Activated CD8-positive, alpha-beta memory T cell treated with anti-CD3 and anti-CD28 coated beads for 24 hours (primary cell): ENCODE measurements around the gene GRAMD2B.
"Not testable (repeated sequence)": the region's sequence is repeated elsewhere in the genome, so short reads cannot be mapped to it uniquely, and the experiment has no call there.

Experiments
- DNase-seq: peaks from one replicate; pipeline ENCODE4 v3.0.0-alpha.2; 2020

GRAMD2B gene

GRCh38 chr5:126452477-126452876 lies 29.3 kb downstream of the GRAMD2B start:
- no peak for DNase-seq

GRCh38 chr5:126454081-126454480 lies 30.9 kb downstream of the GRAMD2B start:
- DNase-seq: no peak

GRCh38 chr5:126454535-126454934 lies 31.3 kb downstream of the GRAMD2B start:
- DNase-seq: no peak

- DNase-seq: no peak
Observed at GRCh38 chr5:126455264-126455663, 32.1 kb downstream of the GRAMD2B start.

GRCh38 chr5:126455728-126456127 lies 32.5 kb downstream of the GRAMD2B start:
- DNase-seq: no peak

- no peak for DNase-seq
Observed at GRCh38 chr5:126456217-126456820, 33.1 kb downstream of the GRAMD2B start.

- no peak for DNase-seq
Observed at GRCh38 chr5:126460459-126460858, 37.2 kb downstream of the GRAMD2B start.

GRCh38 chr5:126460977-126461376 lies 37.8 kb downstream of the GRAMD2B start:
- DNase-seq: no peak

- DNase-seq: no peak
Observed at GRCh38 chr5:126461838-126462237, 38.6 kb downstream of the GRAMD2B start.

- no peak for DNase-seq
Observed at GRCh38 chr5:126462239-126463014, 39.2 kb downstream of the GRAMD2B start.

GRCh38 chr5:126464016-126464415 lies 40.8 kb downstream of the GRAMD2B start:
- no peak for DNase-seq

- DNase-seq: no peak
Observed at GRCh38 chr5:126464959-126465358, 41.8 kb downstream of the GRAMD2B start.

- DNase-seq: no peak
Observed at GRCh38 chr5:126468091-126468490, 44.9 kb downstream of the GRAMD2B start.

GRCh38 chr5:126469536-126470316 lies 46.5 kb downstream of the GRAMD2B start:
- DNase-seq: no peak

GRCh38 chr5:126470529-126470928 lies 47.3 kb downstream of the GRAMD2B start:
- DNase-seq: not testable (repeated sequence)

- no peak for DNase-seq
Observed at GRCh38 chr5:126471247-126471646, 48.0 kb downstream of the GRAMD2B start.

- DNase-seq: no peak
Observed at GRCh38 chr5:126471875-126472537, 48.8 kb downstream of the GRAMD2B start.

GRCh38 chr5:126472538-126472889 lies 49.3 kb downstream of the GRAMD2B start:
- no peak for DNase-seq

- DNase-seq: no peak
Observed at GRCh38 chr5:126477294-126478117, 54.3 kb downstream of the GRAMD2B start.

GRCh38 chr5:126479810-126480209 lies 56.6 kb downstream of the GRAMD2B start:
- DNase-seq: no peak

GRCh38 chr5:126480824-126481223 lies 57.6 kb downstream of the GRAMD2B start:
- no peak for DNase-seq

GRCh38 chr5:126481243-126481642 lies 58.0 kb downstream of the GRAMD2B start:
- DNase-seq: no peak
